Measurements from ENCODE around the gene SPDL1. TPM values are rescaled to one million over a fixed set of nuclear protein-coding genes. Genes with fewer than 3 reads are reported as not detected.
A peak's percentile ranks its signal among the peaks of the same experiment; 100 is the strongest.

SPDL1 gene
- total RNA-seq, 1 experiment from 2014 or later: 29.9 TPM

GRCh38 chr5:169626779-169627178 is 43.2 kb downstream of the SPDL1 start:
- no peaks in the 10 kb centered on the region for H3K79me2 ChIP-seq (ENCODE audit: low read length)
- ChIA-PET POLR2A (ENCODE audit: unreplicated experiment) (no interaction called here), CTCF (no interaction called here)
- TF ChIP-seq EZH2phosphoT487 (IDR thresholded peaks at IDR 0.05; ENCODE audit: borderline replicate concordance, low read length) (no peak), EZH2 (IDR thresholded peaks at IDR 0.05; ENCODE audit: low read length, unreplicated experiment) (no peak), CTCF (conservative IDR thresholded peaks at IDR 0.05; ENCODE audit: low read depth, low read length) (no peak)
- intact Hi-C loops (cut with micrococcal nuclease): no loop called here
- H3K4me1 ChIP-seq (ENCODE audit: insufficient read depth, low read length): peaks cover 27% of the 10 kb centered on the region
- no peaks in the 10 kb centered on the region for H3K9me3 ChIP-seq (ENCODE audit: low read length)
- H3K9ac ChIP-seq (ENCODE audit: low read length): no peak overlapping the region
- H3K4me3 ChIP-seq (ENCODE audit: low read length): no peak overlapping the region
- H3K36me3 ChIP-seq (ENCODE audit: low read depth, low read length): no peaks in the 10 kb centered on the region
- H2AFZ ChIP-seq (ENCODE audit: low read length): no peak overlapping the region
- H3K27ac ChIP-seq (ENCODE audit: low read length): no peak overlapping the region
- peak overlapping the region; percentile 9; the same call in 1 of the 2 replicates for H3K4me2 ChIP-seq (ENCODE audit: low read length)
- ATAC-seq (peak; percentile 82), DNase-seq (peak; percentile 80)
- no peaks in the 10 kb centered on the region for H3K27me3 ChIP-seq (ENCODE audit: low read length)
- H3K9me2 ChIP-seq (replicated peaks; ENCODE audit: low read length): no peaks in the 10 kb centered on the region
- no peaks in the 10 kb centered on the region for H3F3A ChIP-seq (ENCODE audit: low read length, unreplicated experiment)
- H4K20me1 ChIP-seq (ENCODE audit: low read length): no peaks in the 10 kb centered on the region
- BruUV-seq (replicated peaks): no TSS peak

- H3K36me3 ChIP-seq (ENCODE audit: low read depth, low read length): no peaks in the 10 kb centered on the region
- H3K9me2 ChIP-seq (replicated peaks; ENCODE audit: low read length): no peaks in the 10 kb centered on the region
- TF ChIP-seq EZH2phosphoT487 (IDR thresholded peaks at IDR 0.05; ENCODE audit: borderline replicate concordance, low read length) (no peak), EZH2 (IDR thresholded peaks at IDR 0.05; ENCODE audit: low read length, unreplicated experiment) (no peak), CTCF (conservative IDR thresholded peaks at IDR 0.05; ENCODE audit: low read depth, low read length) (no peak)
- BruUV-seq (replicated peaks): no TSS peak
- ATAC-seq: no peak
- CTCF ChIA-PET: no interaction called here
- no peak for DNase-seq
- POLR2A ChIA-PET (ENCODE audit: unreplicated experiment): no interaction called here
- H3F3A ChIP-seq (ENCODE audit: low read length, unreplicated experiment): no peaks in the 10 kb centered on the region
- no peak overlapping the region for H2AFZ ChIP-seq (ENCODE audit: low read length)
- H4K20me1 ChIP-seq (ENCODE audit: low read length): no peaks in the 10 kb centered on the region
- no peak overlapping the region for H3K4me2 ChIP-seq (ENCODE audit: low read length)
- no peak overlapping the region for H3K27ac ChIP-seq (ENCODE audit: low read length)
- H3K27me3 ChIP-seq (ENCODE audit: low read length): no peaks in the 10 kb centered on the region
- H3K79me2 ChIP-seq (ENCODE audit: low read length): no peaks in the 10 kb centered on the region
- no peak overlapping the region for H3K4me3 ChIP-seq (ENCODE audit: low read length)
- intact Hi-C loops (cut with micrococcal nuclease): no loop called here
- no peak overlapping the region for H3K9ac ChIP-seq (ENCODE audit: low read length)
- peaks cover 35% of the 10 kb centered on the region for H3K4me1 ChIP-seq (ENCODE audit: insufficient read depth, low read length)
- no peaks in the 10 kb centered on the region for H3K9me3 ChIP-seq (ENCODE audit: low read length)
Measured at GRCh38 chr5:169627551-169627950, 44.0 kb downstream of the SPDL1 start.

GRCh38 chr5:169628892-169629291 is 45.3 kb downstream of the SPDL1 start:
- H3K4me1 ChIP-seq (ENCODE audit: insufficient read depth, low read length): peaks cover 46% of the 10 kb centered on the region
- H3K9ac ChIP-seq (ENCODE audit: low read length): no peak overlapping the region
- H3F3A ChIP-seq (ENCODE audit: low read length, unreplicated experiment): no peaks in the 10 kb centered on the region
- ChIA-PET CTCF (no interaction called here), POLR2A (ENCODE audit: unreplicated experiment) (no interaction called here)
- no TSS peak for BruUV-seq (replicated peaks)
- H2AFZ ChIP-seq (ENCODE audit: low read length): no peak overlapping the region
- H3K36me3 ChIP-seq (ENCODE audit: low read depth, low read length): no peaks in the 10 kb centered on the region
- H3K4me3 ChIP-seq (ENCODE audit: low read length): no peak overlapping the region
- H3K79me2 ChIP-seq (ENCODE audit: low read length): no peaks in the 10 kb centered on the region
- no peak overlapping the region for H3K4me2 ChIP-seq (ENCODE audit: low read length)
- no peaks in the 10 kb centered on the region for H4K20me1 ChIP-seq (ENCODE audit: low read length)
- TF ChIP-seq EZH2 (IDR thresholded peaks at IDR 0.05; ENCODE audit: low read length, unreplicated experiment): no peak
- TF ChIP-seq EZH2phosphoT487 (IDR thresholded peaks at IDR 0.05; ENCODE audit: borderline replicate concordance, low read length): no peak
- no peak for TF ChIP-seq CTCF (conservative IDR thresholded peaks at IDR 0.05; ENCODE audit: low read depth, low read length)
- DNase-seq (no peak), ATAC-seq (no peak)
- no peaks in the 10 kb centered on the region for H3K27me3 ChIP-seq (ENCODE audit: low read length)
- H3K27ac ChIP-seq (ENCODE audit: low read length): no peak overlapping the region
- no peaks in the 10 kb centered on the region for H3K9me2 ChIP-seq (replicated peaks; ENCODE audit: low read length)
- intact Hi-C loops (cut with micrococcal nuclease): no loop called here
- H3K9me3 ChIP-seq (ENCODE audit: low read length): no peaks in the 10 kb centered on the region
